Neuronal stem cell (in vitro differentiated cells): Measurements from ENCODE around the gene LYST.

Experiments
- DNase-seq: peaks from one replicate; pipeline ENCODE4 v3.0.0-alpha.2; 2013; ENCODE audit warnings: low spot score
- H2AFZ ChIP-seq: one replicate; pipeline ENCODE4 v1.6.1; 2013; ENCODE audit warnings: mild to moderate bottlenecking, low read length, inconsistent platforms
- H2AK5ac ChIP-seq: 2 replicates; pipeline ENCODE4 v1.6.1; 2013; ENCODE audit warnings: low read depth, mild to moderate bottlenecking, inconsistent platforms, low read length, moderate library complexity, mixed read lengths
- H2BK120ac ChIP-seq: 2 replicates; pipeline ENCODE4 v1.6.1; 2013; ENCODE audit warnings: low read depth, mild to moderate bottlenecking, inconsistent platforms, low read length, moderate library complexity, mixed read lengths
- H2BK12ac ChIP-seq: one replicate; pipeline ENCODE4 v1.6.1; 2013; ENCODE audit warnings: low read length, inconsistent platforms
- H2BK15ac ChIP-seq: 2 replicates; pipeline ENCODE4 v1.6.1; 2013; ENCODE audit warnings: mild to moderate bottlenecking, low read length, inconsistent platforms, mixed read lengths
- H2BK5ac ChIP-seq: one replicate; pipeline ENCODE4 v1.6.1; 2013; ENCODE audit warnings: inconsistent platforms, mild to moderate bottlenecking, low read length, moderate library complexity
- H3K14ac ChIP-seq: one replicate; pipeline ENCODE4 v1.6.1; 2013; ENCODE audit warnings: low read length, inconsistent platforms
- H3K18ac ChIP-seq: 2 replicates; pipeline ENCODE4 v1.6.1; 2013; ENCODE audit warnings: low read length, inconsistent platforms
- H3K23ac ChIP-seq: 2 replicates; pipeline ENCODE4 v1.6.1; 2013; ENCODE audit warnings: low read depth, mild to moderate bottlenecking, mixed read lengths, low read length, inconsistent platforms; ENCODE audit not compliant: poor library complexity
- H3K27ac ChIP-seq: replicated peaks from 3 replicates; pipeline ENCODE4 v1.5.1; 2013; ENCODE audit warnings: low read length, inconsistent platforms
- H3K27me3 ChIP-seq, 3 experiments: 2 replicates each; pipeline ENCODE4 v1.6.1; 2013; ENCODE audit warnings: low read length in 3 of 3, mild to moderate bottlenecking in 2 of 3, inconsistent platforms in 1 of 3, low read depth in 1 of 3, mixed read lengths in 1 of 3, moderate library complexity in 1 of 3; ENCODE audit not compliant: control insufficient read depth in 3 of 3, insufficient read depth in 3 of 3
- H3K36me3 ChIP-seq, 2 donors: replicated peaks in 1 of 2; 2 replicates each; pipeline ENCODE4 v1.6.1; 2013; ENCODE audit warnings: low read length in 2 of 2; ENCODE audit not compliant: control insufficient read depth in 2 of 2, insufficient read depth in 2 of 2
- H3K4ac ChIP-seq: 2 replicates; pipeline ENCODE4 v1.6.1; 2013; ENCODE audit warnings: inconsistent platforms, mild to moderate bottlenecking, low read length, moderate library complexity
- H3K4me1 ChIP-seq, 2 donors: 1 replicate in 1 of 2; 2 replicates in 1 of 2; pipeline ENCODE4 v1.6.1; 2013; ENCODE audit warnings: low read length in 2 of 2, low read depth in 1 of 2; ENCODE audit not compliant: control insufficient read depth in 2 of 2, insufficient read depth in 1 of 2
- H3K4me2 ChIP-seq: one replicate; pipeline ENCODE4 v1.6.1; 2013; ENCODE audit warnings: mild to moderate bottlenecking, low read length, inconsistent platforms; ENCODE audit not compliant: insufficient read depth, poor library complexity, severe bottlenecking
- H3K4me3 ChIP-seq, 2 donors: 2 replicates each; pipeline ENCODE4 v1.5.1; 2013; ENCODE audit warnings: low read length in 2 of 2, mild to moderate bottlenecking in 2 of 2, inconsistent platforms in 1 of 2, moderate library complexity in 1 of 2
- H3K79me1 ChIP-seq: one replicate; pipeline ENCODE4 v1.6.1; 2013; ENCODE audit warnings: low read depth, mild to moderate bottlenecking, inconsistent platforms, low read length, moderate library complexity
- H3K9ac ChIP-seq: one replicate; pipeline ENCODE4 v1.6.1; 2013; ENCODE audit warnings: mild to moderate bottlenecking, low read depth, low read length, inconsistent platforms; ENCODE audit not compliant: poor library complexity
- H3K9me3 ChIP-seq, 2 donors: replicated peaks in 1 of 2; 2 replicates each; pipeline versions ENCODE3 to v1.6.1; 2013; ENCODE audit warnings: low read length in 2 of 2, mild to moderate bottlenecking in 2 of 2, inconsistent platforms in 1 of 2, low read depth in 1 of 2, mixed read lengths in 1 of 2, moderate library complexity in 1 of 2; ENCODE audit not compliant: control insufficient read depth in 2 of 2, insufficient read depth in 1 of 2
- H4K8ac ChIP-seq: one replicate; pipeline ENCODE4 v1.6.1; 2013; ENCODE audit warnings: low read depth, mild to moderate bottlenecking, inconsistent platforms, low read length, moderate library complexity
- H4K91ac ChIP-seq: one replicate; pipeline ENCODE4 v1.6.1; 2013; ENCODE audit warnings: low read length, low read depth, mild to moderate bottlenecking, inconsistent platforms; ENCODE audit not compliant: poor library complexity
- WGBS, 2 donors: extraction: QIAGEN DNeasy Blood & Tissue Kit; methylation state at CpG; one replicate each; pipeline ENCODE4 v1.1.7; 2013; ENCODE audit warnings: missing lambda C conversion rate in 2 of 2, mixed read lengths in 1 of 2; ENCODE audit not compliant: insufficient read length in 2 of 2, insufficient replicate concordance in 1 of 2; ENCODE audit errors: extremely low coverage in 2 of 2; 5-methylcytosine and 5-hydroxymethylcytosine counted together

Gene LYST

GRCh38 chr1:235835226-235835625, 31.5 kb downstream of the LYST start:
- H3K14ac ChIP-seq: no peak overlapping the region
- no peak overlapping the region for H4K91ac ChIP-seq
- H3K36me3 ChIP-seq: no peaks in the 10 kb centered on the region
- no peak overlapping the region for H3K4me3 ChIP-seq
- no peak overlapping the region for H2AFZ ChIP-seq
- no peak for DNase-seq
- H3K4ac ChIP-seq: no peak overlapping the region
- H2BK5ac ChIP-seq: no peak overlapping the region
- H3K4me2 ChIP-seq: no peak overlapping the region
- H3K27ac ChIP-seq: no peak overlapping the region
- H2AK5ac ChIP-seq: no peak overlapping the region
- H3K4me1 ChIP-seq: no peaks in the 10 kb centered on the region
- no peaks in the 10 kb centered on the region for H3K79me1 ChIP-seq
- H2BK120ac ChIP-seq: no peak overlapping the region
- H3K27me3 ChIP-seq: no peaks in the 10 kb centered on the region
- H4K8ac ChIP-seq: no peak overlapping the region
- H2BK12ac ChIP-seq: no peak overlapping the region
- WGBS, 2 donors: no CpG with 5 or more reads among the region's 4 CpGs
- H3K9ac ChIP-seq: no peak overlapping the region
- no peak overlapping the region for H3K23ac ChIP-seq
- no peak overlapping the region for H3K18ac ChIP-seq
- H2BK15ac ChIP-seq: no peak overlapping the region
- H3K9me3 ChIP-seq: no peaks in the 10 kb centered on the region

GRCh38 chr1:235834620-235835019, 32.1 kb downstream of the LYST start:
- no peak overlapping the region for H3K23ac ChIP-seq
- no peak overlapping the region for H3K9ac ChIP-seq
- no peaks in the 10 kb centered on the region for H3K27me3 ChIP-seq
- no peak overlapping the region for H4K91ac ChIP-seq
- H3K18ac ChIP-seq: no peak overlapping the region
- no peak overlapping the region for H2AK5ac ChIP-seq
- H3K9me3 ChIP-seq: no peaks in the 10 kb centered on the region
- H2AFZ ChIP-seq: no peak overlapping the region
- no peaks in the 10 kb centered on the region for H3K36me3 ChIP-seq
- H2BK5ac ChIP-seq: no peak overlapping the region
- no peak overlapping the region for H3K4me3 ChIP-seq
- H2BK120ac ChIP-seq: no peak overlapping the region
- H3K79me1 ChIP-seq: no peaks in the 10 kb centered on the region
- H2BK12ac ChIP-seq: no peak overlapping the region
- no peak overlapping the region for H3K27ac ChIP-seq
- no peak overlapping the region for H3K14ac ChIP-seq
- H3K4me2 ChIP-seq: no peak overlapping the region
- WGBS, 2 donors: no CpG with 5 or more reads among the region's 6 CpGs
- H3K4me1 ChIP-seq: no peaks in the 10 kb centered on the region
- no peak for DNase-seq
- no peak overlapping the region for H4K8ac ChIP-seq
- H2BK15ac ChIP-seq: no peak overlapping the region
- no peak overlapping the region for H3K4ac ChIP-seq

GRCh38 chr1:235832011-235832410, 34.7 kb downstream of the LYST start:
- no CpG with 5 or more reads among the region's 2 CpGs for WGBS, 2 donors
- no peak overlapping the region for H2BK15ac ChIP-seq
- no peak overlapping the region for H3K23ac ChIP-seq
- H3K4me2 ChIP-seq: no peak overlapping the region
- H3K36me3 ChIP-seq: no peaks in the 10 kb centered on the region
- H3K27ac ChIP-seq: no peak overlapping the region
- H3K14ac ChIP-seq: no peak overlapping the region
- H3K9ac ChIP-seq: no peak overlapping the region
- no peak overlapping the region for H3K4ac ChIP-seq
- H3K9me3 ChIP-seq: no peaks in the 10 kb centered on the region
- H3K79me1 ChIP-seq: no peaks in the 10 kb centered on the region
- H4K8ac ChIP-seq: no peak overlapping the region
- no peak overlapping the region for H3K18ac ChIP-seq
- H3K4me1 ChIP-seq: no peaks in the 10 kb centered on the region
- DNase-seq: no peak
- H3K27me3 ChIP-seq: no peaks in the 10 kb centered on the region
- H2AK5ac ChIP-seq: no peak overlapping the region
- H2BK12ac ChIP-seq: no peak overlapping the region
- H2AFZ ChIP-seq: no peak overlapping the region
- H3K4me3 ChIP-seq: no peak overlapping the region
- H2BK120ac ChIP-seq: no peak overlapping the region
- no peak overlapping the region for H4K91ac ChIP-seq
- no peak overlapping the region for H2BK5ac ChIP-seq

- H2BK5ac ChIP-seq: no peak overlapping the region
- DNase-seq: no peak
- H3K4me1 ChIP-seq: no peaks in the 10 kb centered on the region
- no peak overlapping the region for H2AFZ ChIP-seq
- no peak overlapping the region for H3K4me3 ChIP-seq
- H2BK15ac ChIP-seq: no peak overlapping the region
- H4K91ac ChIP-seq: no peak overlapping the region
- H3K18ac ChIP-seq: no peak overlapping the region
- H4K8ac ChIP-seq: no peak overlapping the region
- H3K27ac ChIP-seq: no peak overlapping the region
- H3K9ac ChIP-seq: no peak overlapping the region
- no peaks in the 10 kb centered on the region for H3K79me1 ChIP-seq
- H3K14ac ChIP-seq: no peak overlapping the region
- H3K4ac ChIP-seq: no peak overlapping the region
- no CpG with 5 or more reads among the region's 5 CpGs for WGBS, 2 donors
- no peaks in the 10 kb centered on the region for H3K27me3 ChIP-seq
- no peak overlapping the region for H2AK5ac ChIP-seq
- no peak overlapping the region for H2BK12ac ChIP-seq
- H2BK120ac ChIP-seq: no peak overlapping the region
- H3K9me3 ChIP-seq: no peaks in the 10 kb centered on the region
- H3K23ac ChIP-seq: no peak overlapping the region
- no peak overlapping the region for H3K4me2 ChIP-seq
- H3K36me3 ChIP-seq: no peaks in the 10 kb centered on the region
Observed at GRCh38 chr1:235831148-235831547, 35.6 kb downstream of the LYST start.
